ENCODE data around the gene PARP11. TPM values are rescaled to one million over a fixed set of nuclear protein-coding genes. Genes with fewer than 3 reads are reported as not detected.

Gene PARP11
- total RNA-seq, 1 donor from 2014 or later = 28.3 TPM

DNA sequence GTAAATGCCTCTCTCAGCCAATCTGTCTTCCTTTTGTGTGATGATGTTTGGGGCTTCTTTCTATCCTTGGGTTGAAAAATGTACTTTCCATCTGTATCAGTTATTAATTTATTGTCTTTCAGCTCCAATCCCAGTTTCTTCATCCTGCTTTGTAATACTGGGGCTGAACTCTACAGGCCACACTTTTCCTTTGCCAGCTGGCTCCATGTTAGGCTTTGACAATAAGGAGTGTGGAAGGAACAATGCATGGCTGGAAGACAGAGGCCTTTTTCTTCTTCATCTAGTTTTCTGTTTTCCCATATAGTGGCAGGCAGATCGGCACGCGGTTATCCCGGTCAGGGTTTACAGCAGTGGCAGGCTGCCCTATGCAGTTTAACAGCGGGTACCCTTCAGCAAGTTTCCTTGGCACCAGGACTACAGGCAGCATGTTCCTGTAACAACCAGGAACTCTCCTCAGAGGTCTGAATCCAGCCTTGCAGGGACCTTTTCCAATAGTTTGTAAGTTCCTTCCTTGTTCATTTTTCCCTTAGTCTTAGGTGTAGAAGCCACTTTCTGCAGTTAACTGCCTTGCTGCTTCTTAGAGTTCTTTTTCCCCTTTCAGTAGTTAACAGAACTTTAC, 81.8 kb downstream of the PARP11 start:
- peaks cover 14% of the 10 kb centered on the region for H3K4me1 Mint-ChIP-seq (ENCODE audit: low read depth)
- H3K27me3 Mint-ChIP-seq = no peaks in the 10 kb centered on the region
- TF ChIP-seq, protein P1, sequence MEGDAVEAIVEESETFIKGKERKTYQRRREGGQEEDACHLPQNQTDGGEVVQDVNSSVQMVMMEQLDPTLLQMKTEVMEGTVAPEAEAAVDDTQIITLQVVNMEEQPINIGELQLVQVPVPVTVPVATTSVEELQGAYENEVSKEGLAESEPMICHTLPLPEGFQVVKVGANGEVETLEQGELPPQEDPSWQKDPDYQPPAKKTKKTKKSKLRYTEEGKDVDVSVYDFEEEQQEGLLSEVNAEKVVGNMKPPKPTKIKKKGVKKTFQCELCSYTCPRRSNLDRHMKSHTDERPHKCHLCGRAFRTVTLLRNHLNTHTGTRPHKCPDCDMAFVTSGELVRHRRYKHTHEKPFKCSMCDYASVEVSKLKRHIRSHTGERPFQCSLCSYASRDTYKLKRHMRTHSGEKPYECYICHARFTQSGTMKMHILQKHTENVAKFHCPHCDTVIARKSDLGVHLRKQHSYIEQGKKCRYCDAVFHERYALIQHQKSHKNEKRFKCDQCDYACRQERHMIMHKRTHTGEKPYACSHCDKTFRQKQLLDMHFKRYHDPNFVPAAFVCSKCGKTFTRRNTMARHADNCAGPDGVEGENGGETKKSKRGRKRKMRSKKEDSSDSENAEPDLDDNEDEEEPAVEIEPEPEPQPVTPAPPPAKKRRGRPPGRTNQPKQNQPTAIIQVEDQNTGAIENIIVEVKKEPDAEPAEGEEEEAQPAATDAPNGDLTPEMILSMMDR (IDR thresholded peaks at IDR 0.05; ENCODE audit: unreplicated experiment) = no peak
- no peak for DNase-seq (ENCODE audit: low spot score, unreplicated experiment)
- H3K4me3 Mint-ChIP-seq (ENCODE audit: low read depth) = no peak overlapping the region
- no peak overlapping the region for H3K27ac Mint-ChIP-seq
- peaks cover 16% of the 10 kb centered on the region for H3K36me3 Mint-ChIP-seq (ENCODE audit: insufficient read depth)
- H3K9me3 Mint-ChIP-seq (ENCODE audit: low read depth) = peaks cover 11% of the 10 kb centered on the region

DNA sequence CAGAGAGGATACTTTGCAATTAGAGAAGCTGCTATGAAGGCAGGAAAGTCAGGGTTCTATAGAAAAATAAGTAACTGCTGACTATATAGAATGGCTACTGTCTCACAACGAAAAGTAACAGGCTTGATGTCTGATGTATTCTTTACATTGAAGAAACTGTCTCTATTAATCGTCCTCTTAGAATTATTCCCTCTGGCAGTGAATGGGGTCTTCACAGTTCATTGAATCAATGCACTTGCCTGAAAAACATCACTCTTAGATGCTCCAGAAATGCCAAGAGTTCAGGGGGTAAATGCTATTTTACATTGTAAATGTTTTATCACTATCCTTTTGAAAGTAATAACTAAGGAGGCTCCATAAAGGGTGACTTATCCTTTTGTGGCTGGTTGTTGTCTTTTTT, 82.6 kb downstream of the PARP11 start:
- peaks cover 18% of the 10 kb centered on the region for H3K9me3 Mint-ChIP-seq (ENCODE audit: low read depth)
- no peak overlapping the region for H3K4me3 Mint-ChIP-seq (ENCODE audit: low read depth)
- no peaks in the 10 kb centered on the region for H3K27me3 Mint-ChIP-seq
- peaks cover 11% of the 10 kb centered on the region for H3K4me1 Mint-ChIP-seq (ENCODE audit: low read depth)
- no peak overlapping the region for H3K27ac Mint-ChIP-seq
- DNase-seq (ENCODE audit: low spot score, unreplicated experiment) = no peak
- TF ChIP-seq, protein P1 (IDR thresholded peaks at IDR 0.05; ENCODE audit: unreplicated experiment) = no peak
- H3K36me3 Mint-ChIP-seq (ENCODE audit: insufficient read depth) = peaks cover 16% of the 10 kb centered on the region

DNA sequence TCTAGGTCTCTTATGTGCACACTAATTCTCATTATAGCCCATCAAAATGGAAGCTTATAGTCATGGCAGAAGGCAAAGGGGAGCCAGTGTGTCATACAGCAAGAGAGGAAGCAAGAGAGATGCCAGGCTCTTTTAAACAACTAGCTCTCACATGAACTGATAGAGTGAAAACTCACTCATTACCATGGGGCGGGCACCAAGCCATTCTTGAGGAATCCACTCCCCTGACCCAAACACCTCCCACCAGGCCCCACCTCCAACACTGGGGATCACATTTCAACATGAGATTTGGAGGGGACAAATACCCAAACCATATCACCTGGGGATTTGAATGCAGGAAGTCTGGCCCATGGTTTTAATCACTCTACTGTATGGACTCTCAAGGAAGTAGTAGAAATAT, 83.4 kb downstream of the PARP11 start:
- Mint-ChIP-seq H3K4me3 (ENCODE audit: low read depth) (no peak overlapping the region), H3K27ac (no peak overlapping the region), H3K4me1 (ENCODE audit: low read depth) (peaks cover 4% of the 10 kb centered on the region), H3K36me3 (ENCODE audit: insufficient read depth) (peaks cover 16% of the 10 kb centered on the region), H3K9me3 (ENCODE audit: low read depth) (peaks cover 22% of the 10 kb centered on the region), H3K27me3 (no peaks in the 10 kb centered on the region)
- TF ChIP-seq, protein P1 (IDR thresholded peaks at IDR 0.05; ENCODE audit: unreplicated experiment) = no peak
- DNase-seq (ENCODE audit: low spot score, unreplicated experiment) = no peak

DNA sequence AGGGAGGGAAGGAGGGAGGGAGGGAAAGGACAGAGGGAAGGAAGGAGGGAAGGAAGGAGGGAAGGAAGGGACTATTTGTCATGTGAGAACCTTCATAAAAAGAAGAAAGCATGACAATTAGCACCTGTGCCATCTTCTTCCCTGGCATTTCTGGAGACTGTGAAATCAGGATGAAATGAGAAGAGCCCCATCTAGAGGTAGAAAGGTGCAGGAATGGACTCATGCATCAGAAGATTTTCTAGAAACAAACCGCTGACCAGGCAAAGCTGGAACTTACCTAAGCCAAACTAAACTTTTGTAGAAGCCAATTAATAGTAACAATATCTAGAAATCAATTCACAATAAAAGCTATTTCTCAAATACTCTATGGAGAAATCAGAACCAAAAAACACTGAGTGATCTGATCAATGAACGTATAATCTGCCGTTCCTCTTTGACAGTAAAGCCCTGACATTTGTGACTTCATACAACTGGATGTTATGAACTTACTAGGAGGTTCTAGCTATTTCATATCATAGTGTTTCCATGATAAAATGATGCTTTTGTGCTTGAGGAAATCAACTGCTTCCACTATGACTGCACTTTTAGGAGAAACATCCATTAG, 95.9 kb downstream of the PARP11 start:
- TF ChIP-seq, protein P1 (IDR thresholded peaks at IDR 0.05; ENCODE audit: unreplicated experiment) = peak; percentile 89
- DNase-seq (ENCODE audit: low spot score, unreplicated experiment) = no peak
- H3K27ac Mint-ChIP-seq = no peak overlapping the region

DNA sequence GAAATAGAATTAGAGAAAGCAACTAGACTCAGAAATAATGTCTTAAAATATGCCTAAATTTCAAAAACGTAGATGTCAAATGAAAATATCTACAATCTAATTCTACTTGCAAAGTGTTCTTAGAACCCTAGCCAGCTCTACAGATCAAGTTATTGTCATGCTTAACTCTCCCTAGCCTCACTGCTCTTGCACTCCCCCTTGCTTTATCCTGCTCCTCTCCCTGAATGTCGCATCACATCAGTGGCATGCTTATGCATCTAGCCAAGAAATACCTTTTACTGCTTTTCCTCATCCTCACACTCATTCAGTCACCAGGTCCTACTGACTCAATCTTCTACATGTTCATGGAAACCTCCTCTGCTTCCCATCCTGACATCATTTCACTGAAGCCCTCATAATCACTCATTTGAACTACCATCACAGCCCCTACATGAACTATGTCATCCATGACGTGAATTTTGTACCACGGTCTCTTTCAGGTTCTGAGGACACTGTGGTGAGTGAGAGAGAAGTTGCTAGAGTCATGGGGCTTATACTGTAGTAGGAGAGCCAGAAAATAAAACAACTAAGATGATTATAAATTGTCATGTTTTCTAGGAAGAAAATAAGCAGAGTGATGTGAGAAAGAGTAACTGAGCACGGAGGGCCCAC, 97.7 kb downstream of the PARP11 start:
- Mint-ChIP-seq H3K27ac (no peak overlapping the region), H3K4me1 (ENCODE audit: low read depth) (peaks cover 10% of the 10 kb centered on the region), H3K27me3 (peaks cover 18% of the 10 kb centered on the region), H3K36me3 (ENCODE audit: insufficient read depth) (no peaks in the 10 kb centered on the region), H3K9me3 (ENCODE audit: low read depth) (no peaks in the 10 kb centered on the region), H3K4me3 (ENCODE audit: low read depth) (no peak overlapping the region)
- DNase-seq (ENCODE audit: low spot score, unreplicated experiment) = no peak
- TF ChIP-seq, protein P1 (IDR thresholded peaks at IDR 0.05; ENCODE audit: unreplicated experiment) = no peak

More for the DNA sequence above, 95.9 kb downstream of the PARP11 start:
- Mint-ChIP-seq H3K36me3 (ENCODE audit: insufficient read depth) (no peaks in the 10 kb centered on the region), H3K27me3 (peaks cover 18% of the 10 kb centered on the region), H3K4me3 (ENCODE audit: low read depth) (no peak overlapping the region), H3K9me3 (ENCODE audit: low read depth) (no peaks in the 10 kb centered on the region), H3K4me1 (ENCODE audit: low read depth) (peaks cover 10% of the 10 kb centered on the region)

Data from progenitor cell of endocrine pancreas (in vitro differentiated cells).